Stomach (tissue), 9 donors: ENCODE measurements around the gene SLC46A2. TPM values are rescaled to one million over a fixed set of nuclear protein-coding genes. Genes with fewer than 3 reads are reported as not detected.

ENCODE experiments used
- DNase-seq, 2 donors: peaks; one replicate each; pipeline versions ENCODE4 v3.0.0 to v3.0.0-alpha.2; 2013 to 2019
- H3K27ac ChIP-seq, 5 donors: fragments of 200-600 bp in 4 of 5; sonication (generic) in 4 of 5; one replicate each; pipeline ENCODE4 v1.5.1; 2013 to 2019; ENCODE audit warnings: mild to moderate bottlenecking in 1 of 5, moderate library complexity in 1 of 5
- H3K27me3 ChIP-seq, 3 donors: fragments of 200-600 bp; sonication (generic); one replicate each; pipeline ENCODE4 v1.5.1; 2017 to 2019; ENCODE audit warnings: mixed run types in 1 of 3
- H3K36me3 ChIP-seq, 4 donors: fragments of 200-600 bp; sonication (generic); 1 replicate in 3 of 4; 2 replicates in 1 of 4; pipeline ENCODE4 v1.5.1; 2016 to 2019
- H3K4me1 ChIP-seq, 4 donors: fragments of 200-600 bp; sonication (generic); one replicate each; pipeline ENCODE4 v1.5.1; 2016 to 2019
- H3K4me3 ChIP-seq, 4 donors: fragments of 200-600 bp; sonication (generic) in 3 of 4; one replicate each; pipeline ENCODE4 v1.5.1; 2016 to 2019; ENCODE audit warnings: mild to moderate bottlenecking in 1 of 4
- H3K9me3 ChIP-seq, 4 donors: fragments of 200-600 bp; sonication (generic); one replicate each; pipeline ENCODE4 v1.5.1; 2016 to 2019
- CTCF ChIP-seq, 7 experiments: fragments of 450-650 bp in 4 of 7; fragments of 200-600 bp in 3 of 7; sonication (generic) in 3 of 7; IDR thresholded peaks; one replicate each; pipeline ENCODE4 v1.5.1; 2016 to 2019; ENCODE audit warnings: antibody characterized with exemption in 7 of 7, control low read depth in 2 of 7, mild to moderate bottlenecking in 1 of 7
- EP300 ChIP-seq: sonication (generic); formaldehyde crosslinking; IDR thresholded peaks from one replicate; pipeline ENCODE4 v1.6.1; 2017; ENCODE audit warnings: antibody characterized with exemption
- POLR2A ChIP-seq, 4 donors: fragments of 450-650 bp; IDR thresholded peaks; one replicate each; pipeline ENCODE4 v1.6.1; 2016; ENCODE audit warnings: antibody characterized with exemption in 4 of 4, control low read depth in 2 of 4, mild to moderate bottlenecking in 1 of 4, moderate library complexity in 1 of 4
- POLR2AphosphoS5 ChIP-seq, 3 donors: sonication (generic); formaldehyde crosslinking; IDR thresholded peaks; one replicate each; pipeline ENCODE4 v1.6.1; 2016; ENCODE audit warnings: antibody characterized with exemption in 3 of 3
- WGBS, 5 donors: extraction: QIAGEN DNeasy Blood & Tissue Kit in 3 of 5; methylation state at CpG; one replicate each; pipeline versions ENCODE4 v1.1.5 to v1.1.7; 2013 to 2018; 5-methylcytosine and 5-hydroxymethylcytosine counted together
- intact Hi-C: fragments of 100-400 bp; cut with DNase I; formaldehyde crosslinking; loops from one replicate; pipeline ENCODE4 v1.15.1; 2023; ENCODE audit warnings: low total_unique reads
- polyA plus RNA-seq, 3 donors: library from polyadenylated mRNA; stranded (reverse); fragments of 200-250 nt; gene quantifications; one replicate each; pipeline ENCODE4 v1.2.3, GENCODE V29; 2013
- total RNA-seq, 5 donors: library from RNA; depleted of rRNA; stranded (reverse); fragments of >200 nt; gene quantifications; one replicate each; pipeline versions ENCODE4 v1.1.0 to v1.2.3, GENCODE V29; 2014 to 2016
- donor health status: healthy with polysubstance abuse.
- donor health status: Bipolar disorder and iron deficiency.
- donor health status: healthy.

SLC46A2 gene
- total and polyA plus RNA-seq, 8 donors, result 0.20 TPM; not detected in 7

- no peak overlapping the region for H3K27ac ChIP-seq
- intact Hi-C loops, result no loop called here
Observed at GRCh38 chr9:112842555-112842954, 48.1 kb downstream of the SLC46A2 start.

GRCh38 chr9:112841261-112841660 is 49.4 kb downstream of the SLC46A2 start:
- H3K4me1 ChIP-seq, result peaks cover 7 to 35% (median 19%) of the 10 kb centered on the region in 4 donors
- no peaks in the 10 kb centered on the region for H3K27me3 ChIP-seq
- no peak overlapping the region for H3K4me3 ChIP-seq
- TF ChIP-seq POLR2AphosphoS5 (IDR thresholded peaks at IDR 0.05) (peak in 1 of 3 donors; percentile 7), POLR2A (IDR thresholded peaks at IDR 0.05) (no peak), EP300 (no peak), CTCF (IDR thresholded peaks at IDR 0.05) (no peak)
- H3K27ac ChIP-seq, result peak overlapping the region in 4 of 5 donors; percentile 15 to 62 (median 46)
- H3K36me3 ChIP-seq, result peaks cover 7 to 35% (median 28%) of the 10 kb centered on the region in 4 donors
- peak in 1 of 2 donors; percentile 30 for DNase-seq
- intact Hi-C loops, result no loop called here
- no peaks in the 10 kb centered on the region for H3K9me3 ChIP-seq
- 29 to 44% (median 34%) methylated on average over 3 of the region's 3 CpGs for WGBS, 5 donors

More at GRCh38 chr9:112842555-112842954, 48.1 kb downstream of the SLC46A2 start:
- no peak overlapping the region for H3K4me3 ChIP-seq
- DNase-seq, result no peak
- WGBS, 5 donors, result 64 to 74% (median 69%) methylated on average over 4 of the region's 4 CpGs
- TF ChIP-seq POLR2A (IDR thresholded peaks at IDR 0.05) (no peak), EP300 (no peak), POLR2AphosphoS5 (IDR thresholded peaks at IDR 0.05) (no peak), CTCF (IDR thresholded peaks at IDR 0.05) (no peak)
- H3K9me3 ChIP-seq, result no peaks in the 10 kb centered on the region
- peaks cover 7 to 28% (median 21%) of the 10 kb centered on the region in 4 donors for H3K36me3 ChIP-seq
- H3K4me1 ChIP-seq, result peaks cover 4 to 28% (median 14%) of the 10 kb centered on the region in 4 donors
- no peaks in the 10 kb centered on the region for H3K27me3 ChIP-seq

GRCh38 chr9:112839331-112839730 is 51.3 kb downstream of the SLC46A2 start:
- TF ChIP-seq POLR2AphosphoS5 (IDR thresholded peaks at IDR 0.05) (no peak), POLR2A (IDR thresholded peaks at IDR 0.05) (no peak), CTCF (IDR thresholded peaks at IDR 0.05) (no peak), EP300 (no peak)
- 83 to 97% (median 87%) methylated on average over 8 of the region's 8 CpGs for WGBS, 5 donors
- intact Hi-C loops, result no loop called here
- Histone ChIP-seq H3K4me1 (peaks cover 13 to 32% (median 21%) of the 10 kb centered on the region in 4 donors), H3K27me3 (no peaks in the 10 kb centered on the region), H3K4me3 (no peak overlapping the region), H3K9me3 (no peaks in the 10 kb centered on the region), H3K27ac (no peak overlapping the region), H3K36me3 (peaks cover 9 to 43% (median 31%) of the 10 kb centered on the region in 4 donors)
- no peak for DNase-seq

GRCh38 chr9:112838342-112838741 is 52.3 kb downstream of the SLC46A2 start:
- Histone ChIP-seq H3K27me3 (no peaks in the 10 kb centered on the region), H3K36me3 (peaks cover 9 to 48% (median 31%) of the 10 kb centered on the region in 4 donors), H3K27ac (peak overlapping the region in 3 of 5 donors; percentile 3 to 30 (median 18)), H3K9me3 (no peaks in the 10 kb centered on the region), H3K4me3 (no peak overlapping the region), H3K4me1 (peaks cover 13 to 30% (median 21%) of the 10 kb centered on the region in 4 donors)
- intact Hi-C loops, result no loop called here
- 53 to 80% (median 75%) methylated on average over 2 of the region's 2 CpGs for WGBS, 5 donors
- DNase-seq, result no peak
- TF ChIP-seq EP300 (no peak), POLR2A (IDR thresholded peaks at IDR 0.05) (no peak), CTCF (IDR thresholded peaks at IDR 0.05) (no peak), POLR2AphosphoS5 (IDR thresholded peaks at IDR 0.05) (no peak)
